Epithelial cell of alveolus of lung (primary cell): ENCODE results near the gene MYLIP. TPM values are rescaled to one million over a fixed set of nuclear protein-coding genes. Genes with fewer than 3 reads are reported as not detected.

Source experiments
- total RNA-seq: library from RNA; depleted of rRNA; stranded (reverse); fragments of >200 nt; gene quantifications from 2 replicates; pipeline ENCODE4 v1.2.1, GENCODE V29; 2015

Gene MYLIP
- 2.3 and 5.3 TPM in 2 replicates for total RNA-seq

GRCh38 chr6:16128759-16129622, at the start of gene MYLIP:
TSS of gene MYLIP (plus strand) at chr6:16129086. CDS start at chr6:16129323, 237 bp downstream.

Other genes with a start within 250 kb of the MYLIP start
- 3.4 and 8.2 TPM in 2 replicates for gene GMPR, start 109.5 kb downstream of the MYLIP start, total RNA-seq